Epithelial cell of proximal tubule (primary cell): ENCODE data around the gene SOX6. TPM values are rescaled to one million over a fixed set of nuclear protein-coding genes. Genes with fewer than 3 reads are reported as not detected.

Source experiments
- DNase-seq: peaks from one replicate; pipeline ENCODE4 v3.0.0-alpha.2; 2011; ENCODE audit warnings: low read depth
- H3K4me3 ChIP-seq: 2 replicates; pipeline ENCODE4 v1.5.1; 2011; ENCODE audit warnings: low read depth, mild to moderate bottlenecking, low read length
- total RNA-seq: library from RNA; depleted of rRNA; stranded (reverse); fragments of >200 nt; gene quantifications from 2 replicates; pipeline ENCODE4 v1.2.3, GENCODE V29; 2015
- TF ChIP-seq, protein P1 (sequence below): conservative IDR thresholded peaks from 2 replicates; pipeline ENCODE4 v1.5.1; 2012; ENCODE audit warnings: low read depth, mild to moderate bottlenecking, low read length

The SOX6 gene
- total RNA-seq, 1 donor from 2014 or later, result 1.6 TPM

DNA sequence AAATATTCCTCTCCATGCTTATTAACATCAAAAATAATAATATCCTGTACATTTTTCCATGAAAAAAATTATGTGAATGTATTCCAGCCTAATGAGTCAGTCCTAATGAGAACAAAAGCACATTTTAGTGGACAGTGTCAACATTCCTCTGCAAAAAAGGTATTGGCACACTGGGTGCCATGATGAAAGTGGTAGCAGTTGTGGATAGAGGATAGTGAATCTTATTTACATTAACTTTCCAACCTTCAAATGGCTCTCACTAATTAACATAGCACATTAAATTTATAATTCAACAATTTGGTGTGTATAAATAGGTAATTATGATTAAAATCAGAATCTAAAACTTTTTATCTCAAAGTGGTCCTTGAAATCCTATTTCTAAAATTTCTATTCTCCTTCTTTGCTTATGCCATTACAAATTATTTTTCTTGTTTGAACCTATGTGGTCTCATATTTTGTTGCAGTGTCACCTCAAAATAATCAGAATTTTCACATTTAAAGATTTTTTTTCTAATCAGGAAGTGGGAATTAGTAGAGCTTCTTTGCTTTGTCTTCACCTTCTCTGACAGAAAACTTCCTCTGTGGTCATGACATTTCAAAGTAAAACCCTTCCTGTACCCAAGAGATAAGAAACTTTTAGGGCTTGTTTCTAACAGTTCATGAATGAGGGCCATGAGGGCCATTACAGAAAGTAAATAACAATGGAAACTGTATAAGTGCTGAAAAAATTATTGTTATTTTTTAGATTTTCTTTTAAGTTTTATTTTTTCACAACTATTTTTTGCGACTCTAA, 18.7 kb downstream of the SOX6 start:
- no peak overlapping the region for H3K4me3 ChIP-seq
- DNase-seq, result no peak
- TF ChIP-seq, protein P1, sequence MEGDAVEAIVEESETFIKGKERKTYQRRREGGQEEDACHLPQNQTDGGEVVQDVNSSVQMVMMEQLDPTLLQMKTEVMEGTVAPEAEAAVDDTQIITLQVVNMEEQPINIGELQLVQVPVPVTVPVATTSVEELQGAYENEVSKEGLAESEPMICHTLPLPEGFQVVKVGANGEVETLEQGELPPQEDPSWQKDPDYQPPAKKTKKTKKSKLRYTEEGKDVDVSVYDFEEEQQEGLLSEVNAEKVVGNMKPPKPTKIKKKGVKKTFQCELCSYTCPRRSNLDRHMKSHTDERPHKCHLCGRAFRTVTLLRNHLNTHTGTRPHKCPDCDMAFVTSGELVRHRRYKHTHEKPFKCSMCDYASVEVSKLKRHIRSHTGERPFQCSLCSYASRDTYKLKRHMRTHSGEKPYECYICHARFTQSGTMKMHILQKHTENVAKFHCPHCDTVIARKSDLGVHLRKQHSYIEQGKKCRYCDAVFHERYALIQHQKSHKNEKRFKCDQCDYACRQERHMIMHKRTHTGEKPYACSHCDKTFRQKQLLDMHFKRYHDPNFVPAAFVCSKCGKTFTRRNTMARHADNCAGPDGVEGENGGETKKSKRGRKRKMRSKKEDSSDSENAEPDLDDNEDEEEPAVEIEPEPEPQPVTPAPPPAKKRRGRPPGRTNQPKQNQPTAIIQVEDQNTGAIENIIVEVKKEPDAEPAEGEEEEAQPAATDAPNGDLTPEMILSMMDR, result no peak

DNA sequence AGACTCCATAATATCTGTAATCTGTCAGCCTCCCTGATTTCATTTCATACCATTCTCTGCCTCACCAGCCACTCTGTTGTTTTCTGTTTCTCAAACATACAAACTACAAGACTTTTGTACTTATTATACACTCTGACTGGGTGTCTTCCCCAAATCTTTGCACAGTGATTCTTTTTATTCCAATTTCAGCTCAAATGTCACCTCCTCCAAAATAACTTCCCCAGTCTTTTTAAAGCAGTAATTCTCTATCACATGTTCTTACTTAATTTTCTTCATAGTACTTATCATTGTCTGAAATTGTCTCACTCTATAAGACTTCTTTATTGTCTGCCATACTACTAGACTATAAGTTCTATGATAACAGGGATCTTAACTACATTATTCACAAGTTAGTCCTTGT, 19.6 kb downstream of the SOX6 start:
- no peak for DNase-seq
- H3K4me3 ChIP-seq, result no peak overlapping the region
- TF ChIP-seq, protein P1, result no peak

DNA sequence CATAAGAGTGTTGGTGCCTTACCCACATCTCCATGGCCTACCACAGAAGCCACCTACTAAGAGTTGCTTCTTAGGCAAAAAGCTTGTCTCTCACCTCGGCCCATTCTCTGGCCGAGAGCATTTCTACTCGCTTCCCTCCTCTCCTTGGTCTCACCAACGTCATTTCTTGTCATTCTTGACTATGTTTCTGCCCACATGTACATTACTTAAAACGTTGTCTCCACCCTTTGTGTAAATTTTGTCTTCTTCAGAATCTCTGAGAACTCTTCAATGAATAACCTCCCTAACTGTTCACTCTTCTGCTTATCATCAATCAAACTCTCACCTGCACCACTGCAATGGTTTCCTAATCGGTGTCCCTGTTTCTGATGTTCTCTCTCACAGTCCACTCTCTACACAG, 20.1 kb downstream of the SOX6 start:
- DNase-seq, result no peak
- TF ChIP-seq, protein P1, result no peak
- no peak overlapping the region for H3K4me3 ChIP-seq

DNA sequence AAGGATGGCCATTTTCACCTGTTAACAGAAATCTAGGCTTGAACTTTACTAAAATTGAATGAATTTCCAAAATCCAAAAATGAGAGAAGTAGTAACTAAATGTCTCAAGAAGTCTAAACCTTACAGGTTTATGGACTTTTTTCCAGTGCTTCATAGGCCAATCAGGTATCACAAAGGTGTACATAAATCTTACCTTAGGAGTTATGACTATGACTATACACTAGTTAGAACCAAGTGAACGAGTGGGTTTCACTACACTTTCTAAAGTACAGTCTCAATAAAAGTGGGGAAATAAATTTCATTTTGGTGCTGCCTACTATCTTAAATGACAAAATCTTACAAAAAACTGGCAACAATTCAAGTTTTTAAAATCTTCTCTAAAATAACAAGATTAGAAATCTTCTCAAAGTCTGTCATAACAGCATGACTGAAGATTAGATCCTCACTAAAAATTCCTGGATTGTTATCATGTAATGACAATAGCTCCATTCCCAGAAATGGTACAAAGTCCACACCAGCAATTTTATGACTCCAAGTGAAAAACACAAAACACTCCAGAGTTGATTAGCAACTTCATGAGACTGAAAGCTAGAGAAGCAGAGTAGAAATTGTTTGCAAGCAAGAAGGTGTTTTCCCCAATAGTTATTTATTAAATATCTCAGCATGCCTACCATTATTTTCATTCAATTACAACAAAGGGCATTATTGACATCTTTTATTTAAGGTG, 20.9 kb downstream of the SOX6 start:
- no peak overlapping the region for H3K4me3 ChIP-seq
- peak; percentile 44 for DNase-seq
- TF ChIP-seq, protein P1, result no peak

DNA sequence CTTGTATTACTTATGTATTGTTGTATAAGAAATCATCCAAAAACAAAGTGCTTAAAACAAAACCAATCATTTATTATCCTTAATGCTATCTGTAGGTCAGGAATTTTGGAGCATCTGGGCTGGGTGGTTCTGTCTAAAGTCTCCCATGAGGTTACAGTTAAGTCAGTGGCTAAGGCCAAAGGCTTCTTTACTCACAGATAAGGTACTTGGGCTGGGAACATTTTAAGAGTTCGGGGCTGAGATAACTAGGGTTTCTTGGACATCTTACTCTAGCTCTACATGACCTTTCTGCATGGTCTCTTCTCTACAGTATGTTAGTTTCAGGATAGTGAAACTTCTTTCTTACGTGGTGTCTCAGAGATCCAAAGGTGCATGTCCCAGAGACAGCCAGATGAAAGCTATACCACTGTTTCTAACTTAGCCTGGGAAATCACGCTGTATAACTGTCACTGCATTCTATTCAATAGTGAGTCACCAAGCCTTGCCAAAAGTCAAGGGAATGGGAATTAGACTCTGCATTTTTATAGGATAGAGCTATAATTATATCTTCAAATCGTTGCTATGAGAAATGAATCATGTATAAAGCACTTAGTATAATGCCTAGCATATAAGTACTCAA, 29.6 kb downstream of the SOX6 start:
- H3K4me3 ChIP-seq, result no peak overlapping the region
- no peak for DNase-seq
- TF ChIP-seq, protein P1, result no peak

DNA sequence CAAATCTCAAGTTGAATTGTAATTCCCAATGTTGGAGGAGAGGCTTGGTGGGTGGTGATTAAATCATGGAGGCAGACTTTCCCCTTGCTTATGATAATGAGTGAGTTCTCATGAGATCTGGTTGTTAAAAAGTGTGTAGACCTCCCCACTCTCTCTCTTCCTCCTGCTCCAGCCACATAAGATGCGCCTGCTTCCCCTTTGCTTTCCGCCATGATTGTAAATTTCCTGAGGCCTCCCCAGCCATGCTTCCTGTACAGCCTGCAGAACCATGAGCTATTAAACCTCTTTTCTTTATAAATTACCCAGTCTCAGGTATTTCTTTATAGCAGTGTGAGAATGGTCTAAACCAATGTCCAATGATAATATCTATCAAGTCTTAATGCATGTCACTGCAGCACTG, 34.2 kb downstream of the SOX6 start:
- no peak overlapping the region for H3K4me3 ChIP-seq
- DNase-seq, result no peak
- TF ChIP-seq, protein P1, result no peak
